UCSD-AML1 (cell line): ENCODE measurements around the gene TMPRSS4.

ENCODE experiments used
- DNase-seq: peaks from one replicate; lab custom pipeline; 2025; ENCODE audit not compliant: unreplicated experiment; lab: John Stamatoyannopoulos, UW

The TMPRSS4 gene

GRCh38 chr11:118105657-118106305, 28.9 kb downstream of the TMPRSS4 start:
- no peak for DNase-seq

GRCh38 chr11:118106789-118107335, 30.0 kb downstream of the TMPRSS4 start:
- no peak for DNase-seq

GRCh38 chr11:118108513-118108912, 31.6 kb downstream of the TMPRSS4 start:
- DNase-seq = no peak

- no peak for DNase-seq
Observed at GRCh38 chr11:118109231-118109630, 32.4 kb downstream of the TMPRSS4 start.

GRCh38 chr11:118111019-118111743, 34.3 kb downstream of the TMPRSS4 start:
- no peak for DNase-seq

- no peak for DNase-seq
Observed at GRCh38 chr11:118111744-118112035, 34.8 kb downstream of the TMPRSS4 start.

- no peak for DNase-seq
Observed at GRCh38 chr11:118112711-118113430, 36.0 kb downstream of the TMPRSS4 start.

GRCh38 chr11:118114266-118114665, 37.4 kb downstream of the TMPRSS4 start:
- no peak for DNase-seq

GRCh38 chr11:118115048-118115447, 38.2 kb downstream of the TMPRSS4 start:
- DNase-seq = no peak

GRCh38 chr11:118117790-118118601, 41.1 kb downstream of the TMPRSS4 start:
- no peak for DNase-seq

- DNase-seq = no peak
Observed at GRCh38 chr11:118120793-118121192, 43.9 kb downstream of the TMPRSS4 start.

- no peak for DNase-seq
Observed at GRCh38 chr11:118124929-118125535, 48.2 kb downstream of the TMPRSS4 start.

- DNase-seq = no peak
Observed at GRCh38 chr11:118126082-118126838, 49.4 kb downstream of the TMPRSS4 start.

GRCh38 chr11:118128310-118128709, 51.4 kb downstream of the TMPRSS4 start:
- DNase-seq = no peak

GRCh38 chr11:118128721-118129470, 52.0 kb downstream of the TMPRSS4 start:
- DNase-seq = no peak

- no peak for DNase-seq
Observed at GRCh38 chr11:118129471-118130172, 52.7 kb downstream of the TMPRSS4 start.

- no peak for DNase-seq
Observed at GRCh38 chr11:118132385-118133151, 55.7 kb downstream of the TMPRSS4 start.

- no peak for DNase-seq
Observed at GRCh38 chr11:118133816-118134215, 56.9 kb downstream of the TMPRSS4 start.
